Esophagus squamous epithelium (tissue), 5 donors: ENCODE results near the gene LGR6. TPM values are rescaled to one million over a fixed set of nuclear protein-coding genes. Genes with fewer than 3 reads are reported as not detected.

Experiments used
- DNase-seq: peaks from one replicate; lab custom pipeline; 2025; lab: John Stamatoyannopoulos, UW
- H3K27ac ChIP-seq, 4 donors: fragments of 200-600 bp; sonication (generic); one replicate each; pipeline ENCODE4 v1.5.1; 2016 to 2019; ENCODE audit warnings: mild to moderate bottlenecking in 1 of 4
- H3K27me3 ChIP-seq, 4 donors: fragments of 200-600 bp; sonication (generic); 1 replicate in 3 of 4; 2 replicates in 1 of 4; pipeline versions ENCODE4 v1.5.1 to v1.6.0; 2017 to 2021; ENCODE audit warnings: antibody characterized with exemption in 1 of 4
- H3K36me3 ChIP-seq, 3 donors: fragments of 200-600 bp; sonication (generic); one replicate each; pipeline ENCODE4 v1.5.1; 2016 to 2019
- H3K4me1 ChIP-seq, 3 donors: fragments of 200-600 bp; sonication (generic); one replicate each; pipeline ENCODE4 v1.5.1; 2017 to 2019
- H3K4me3 ChIP-seq, 4 donors: fragments of 200-600 bp; sonication (generic); 1 replicate in 3 of 4; 2 replicates in 1 of 4; pipeline ENCODE4 v1.5.1; 2016 to 2019; ENCODE audit warnings: mild to moderate bottlenecking in 2 of 4, moderate library complexity in 1 of 4
- H3K9me3 ChIP-seq, 3 donors: fragments of 200-600 bp; sonication (generic); one replicate each; pipeline ENCODE4 v1.5.1; 2016 to 2019
- CTCF ChIP-seq, 6 experiments: fragments of 450-650 bp in 4 of 6; fragments of 200-600 bp in 2 of 6; sonication (generic) in 2 of 6; IDR thresholded peaks; one replicate each; pipeline ENCODE4 v1.5.1; 2016 to 2019; ENCODE audit warnings: antibody characterized with exemption in 6 of 6, mild to moderate bottlenecking in 4 of 6, moderate library complexity in 4 of 6
- POLR2A ChIP-seq, 4 donors: fragments of 450-650 bp; IDR thresholded peaks; one replicate each; pipeline ENCODE4 v1.6.1; 2017; ENCODE audit warnings: antibody characterized with exemption in 4 of 4, mild to moderate bottlenecking in 4 of 4, moderate library complexity in 3 of 4
- WGBS, 2 donors: methylation state at CpG; one replicate each; pipeline ENCODE4 v1.1.5; 2018; 5-methylcytosine and 5-hydroxymethylcytosine counted together
- intact Hi-C: fragments of 100-400 bp; cut with DNase I; formaldehyde crosslinking; loops from one replicate; pipeline ENCODE4 v1.15.0; 2022
- total RNA-seq, 4 donors: library from RNA; depleted of rRNA; stranded (reverse); fragments of >200 nt; gene quantifications; one replicate each; pipeline ENCODE4 v1.1.0, GENCODE V29; 2016
- donor health status: DM: yes; HTN: yes; CAD: no.

Gene LGR6
- total RNA-seq, 4 donors from 2014 or later, result 0.53 to 6.4 (median 2.9) TPM

GRCh38 chr1:202281316-202282024, 87.9 kb downstream of the LGR6 start:
- H3K36me3 ChIP-seq, result no peaks in the 10 kb centered on the region
- no peak for DNase-seq
- H3K27ac ChIP-seq, result no peak overlapping the region
- no peaks in the 10 kb centered on the region for H3K9me3 ChIP-seq
- H3K4me1 ChIP-seq, result peaks cover 0 to 40% (median 12%) of the 10 kb centered on the region in 3 donors
- no peak for TF ChIP-seq CTCF (IDR thresholded peaks at IDR 0.05)
- TF ChIP-seq POLR2A (IDR thresholded peaks at IDR 0.05), result no peak
- H3K27me3 ChIP-seq, result peaks cover 0 to 78% (median 0%) of the 10 kb centered on the region in 4 donors
- intact Hi-C loops, result no loop called here
- WGBS, 2 donors, result 37 to 46% methylated on average over 2 to 5 of the region's 5 CpGs
- H3K4me3 ChIP-seq, result no peak overlapping the region

- H3K4me1 ChIP-seq, result peaks cover 0 to 43% (median 12%) of the 10 kb centered on the region in 3 donors
- TF ChIP-seq POLR2A (IDR thresholded peaks at IDR 0.05), result no peak
- no peak for TF ChIP-seq CTCF (IDR thresholded peaks at IDR 0.05)
- H3K9me3 ChIP-seq, result no peaks in the 10 kb centered on the region
- H3K4me3 ChIP-seq, result no peak overlapping the region
- intact Hi-C loops, result no loop called here
- no peak overlapping the region for H3K27ac ChIP-seq
- no peaks in the 10 kb centered on the region for H3K36me3 ChIP-seq
- WGBS, 2 donors, result 39 to 57% methylated on average over 1 to 3 of the region's 5 CpGs
- no peak for DNase-seq
- H3K27me3 ChIP-seq, result peaks cover 0 to 84% (median 0%) of the 10 kb centered on the region in 4 donors
Measured at GRCh38 chr1:202282025-202282371, 88.4 kb downstream of the LGR6 start.

GRCh38 chr1:202282596-202283283, 89.1 kb downstream of the LGR6 start:
- intact Hi-C loops, result no loop called here
- H3K9me3 ChIP-seq, result no peaks in the 10 kb centered on the region
- peaks cover 0 to 91% (median 0%) of the 10 kb centered on the region in 4 donors for H3K27me3 ChIP-seq
- H3K4me3 ChIP-seq, result no peak overlapping the region
- WGBS, 2 donors, result 55 to 69% methylated on average over 5 to 7 of the region's 7 CpGs
- no peak overlapping the region for H3K27ac ChIP-seq
- TF ChIP-seq POLR2A (IDR thresholded peaks at IDR 0.05), result no peak
- no peak for TF ChIP-seq CTCF (IDR thresholded peaks at IDR 0.05)
- peaks cover 0 to 43% (median 12%) of the 10 kb centered on the region in 3 donors for H3K4me1 ChIP-seq
- H3K36me3 ChIP-seq, result no peaks in the 10 kb centered on the region
- DNase-seq, result no peak

GRCh38 chr1:202283379-202283844, 89.8 kb downstream of the LGR6 start:
- no peak overlapping the region for H3K27ac ChIP-seq
- peaks cover 0 to 95% (median 0%) of the 10 kb centered on the region in 4 donors for H3K27me3 ChIP-seq
- H3K9me3 ChIP-seq, result no peaks in the 10 kb centered on the region
- DNase-seq, result no peak
- intact Hi-C loops, result no loop called here
- no peak for TF ChIP-seq POLR2A (IDR thresholded peaks at IDR 0.05)
- no peak for TF ChIP-seq CTCF (IDR thresholded peaks at IDR 0.05)
- H3K4me3 ChIP-seq, result no peak overlapping the region
- H3K36me3 ChIP-seq, result no peaks in the 10 kb centered on the region
- WGBS, 2 donors, result 16 to 19% methylated on average over 4 to 10 of the region's 10 CpGs
- peaks cover 0 to 43% (median 12%) of the 10 kb centered on the region in 3 donors for H3K4me1 ChIP-seq

- TF ChIP-seq CTCF (IDR thresholded peaks at IDR 0.05) (no peak), POLR2A (IDR thresholded peaks at IDR 0.05) (no peak)
- H3K27me3 ChIP-seq, result peaks cover 0 to 95% (median 0%) of the 10 kb centered on the region in 4 donors
- WGBS, 2 donors, result 17 to 25% methylated on average over 4 of the region's 4 CpGs
- no peaks in the 10 kb centered on the region for H3K36me3 ChIP-seq
- H3K27ac ChIP-seq, result no peak overlapping the region
- no peak overlapping the region for H3K4me3 ChIP-seq
- no peaks in the 10 kb centered on the region for H3K9me3 ChIP-seq
- peaks cover 0 to 43% (median 12%) of the 10 kb centered on the region in 3 donors for H3K4me1 ChIP-seq
- DNase-seq, result no peak
- intact Hi-C loops, result no loop called here
Measured at GRCh38 chr1:202283991-202284390, 90.4 kb downstream of the LGR6 start.
